Measurements from ENCODE around the gene WHRN. TPM values are rescaled to one million over a fixed set of nuclear protein-coding genes. Genes with fewer than 3 reads are reported as not detected.

The WHRN gene
- total RNA-seq, 4 donors from 2014 or later, result 3.0 to 15.5 (median 6.6) TPM

DNA sequence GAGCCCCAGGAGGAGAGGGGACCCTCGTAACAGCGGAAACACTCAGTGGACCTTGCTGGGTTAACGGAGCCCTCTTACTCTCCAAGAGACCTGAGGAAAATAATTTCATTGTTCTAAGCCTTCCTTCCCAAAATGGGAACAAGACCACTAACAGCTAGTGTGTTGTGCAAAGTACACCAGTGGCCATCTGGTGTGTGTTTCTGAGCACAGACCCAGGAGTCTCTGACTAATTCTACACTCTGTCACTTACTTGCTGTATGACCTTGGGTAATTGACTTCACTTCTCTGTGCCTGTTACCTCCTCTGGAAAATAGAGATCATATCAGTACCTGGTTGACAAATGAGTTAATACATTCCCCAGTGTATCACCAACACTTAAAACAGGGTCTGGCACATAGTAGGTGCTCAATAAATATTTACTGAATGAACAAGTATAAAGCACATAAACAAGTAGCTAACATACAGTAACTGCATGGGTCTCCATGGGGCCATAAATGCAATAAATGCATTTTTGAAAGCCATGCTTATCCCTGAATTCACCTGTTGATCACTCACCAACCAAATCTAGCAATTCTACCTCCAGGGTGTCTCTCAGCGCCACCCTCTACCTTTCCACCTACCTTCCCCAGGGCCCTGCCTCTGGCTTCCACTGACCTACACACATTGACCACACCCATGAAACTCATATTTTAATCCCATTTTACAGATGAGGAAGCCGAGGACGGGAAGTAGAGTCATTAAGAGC lies 72.8 kb downstream of the WHRN start:
- DNase-seq (ENCODE audit: low spot score) (no peak), ATAC-seq (ENCODE audit: low FRiP score) (no peak)
- TF ChIP-seq, protein P1, sequence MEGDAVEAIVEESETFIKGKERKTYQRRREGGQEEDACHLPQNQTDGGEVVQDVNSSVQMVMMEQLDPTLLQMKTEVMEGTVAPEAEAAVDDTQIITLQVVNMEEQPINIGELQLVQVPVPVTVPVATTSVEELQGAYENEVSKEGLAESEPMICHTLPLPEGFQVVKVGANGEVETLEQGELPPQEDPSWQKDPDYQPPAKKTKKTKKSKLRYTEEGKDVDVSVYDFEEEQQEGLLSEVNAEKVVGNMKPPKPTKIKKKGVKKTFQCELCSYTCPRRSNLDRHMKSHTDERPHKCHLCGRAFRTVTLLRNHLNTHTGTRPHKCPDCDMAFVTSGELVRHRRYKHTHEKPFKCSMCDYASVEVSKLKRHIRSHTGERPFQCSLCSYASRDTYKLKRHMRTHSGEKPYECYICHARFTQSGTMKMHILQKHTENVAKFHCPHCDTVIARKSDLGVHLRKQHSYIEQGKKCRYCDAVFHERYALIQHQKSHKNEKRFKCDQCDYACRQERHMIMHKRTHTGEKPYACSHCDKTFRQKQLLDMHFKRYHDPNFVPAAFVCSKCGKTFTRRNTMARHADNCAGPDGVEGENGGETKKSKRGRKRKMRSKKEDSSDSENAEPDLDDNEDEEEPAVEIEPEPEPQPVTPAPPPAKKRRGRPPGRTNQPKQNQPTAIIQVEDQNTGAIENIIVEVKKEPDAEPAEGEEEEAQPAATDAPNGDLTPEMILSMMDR (IDR thresholded peaks at IDR 0.05), result no peak

DNA sequence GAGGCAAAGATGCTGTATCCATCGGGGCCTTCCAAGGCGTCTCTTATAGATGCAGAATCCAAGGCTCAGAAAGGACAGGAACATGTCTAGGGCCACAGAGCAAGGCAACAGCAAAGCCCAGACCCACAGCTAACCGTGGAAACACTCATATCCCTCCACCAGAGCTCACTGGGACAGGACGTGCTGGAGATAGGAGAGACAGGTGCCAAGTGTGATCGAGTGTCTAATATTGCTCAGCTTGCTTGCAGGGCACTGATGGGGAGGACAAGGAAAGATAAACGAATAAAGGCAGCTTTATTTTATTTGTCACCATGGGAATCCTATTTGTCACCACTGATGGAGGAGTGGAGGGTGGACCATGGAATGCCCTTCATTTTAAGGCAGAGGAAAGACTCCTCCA lies 73.5 kb downstream of the WHRN start:
- TF ChIP-seq, protein P1 (IDR thresholded peaks at IDR 0.05), result no peak
- DNase-seq (ENCODE audit: low spot score), result no peak
- no peak for ATAC-seq (ENCODE audit: low FRiP score)

DNA sequence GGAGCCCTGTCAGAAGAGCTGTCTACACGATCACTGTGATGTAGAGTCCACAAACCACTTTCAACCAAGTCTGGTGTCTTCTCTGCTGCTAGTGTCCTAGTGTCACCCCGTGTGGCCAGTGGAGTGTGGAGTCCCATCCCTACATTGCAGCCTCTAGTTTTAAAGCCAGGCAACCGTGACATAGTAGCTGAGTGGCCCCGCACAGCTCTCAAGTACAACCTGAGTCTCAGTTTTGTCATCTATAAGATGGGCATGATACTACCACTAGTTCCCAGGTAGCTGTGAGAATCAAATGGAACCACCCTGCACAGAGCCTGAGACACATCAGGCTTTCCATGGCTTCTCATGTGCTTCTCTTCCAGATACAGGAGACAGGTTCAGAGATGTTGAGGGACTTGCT lies 74.3 kb downstream of the WHRN start:
- ATAC-seq (ENCODE audit: low FRiP score) (no peak), DNase-seq (ENCODE audit: low spot score) (no peak)
- TF ChIP-seq, protein P1 (IDR thresholded peaks at IDR 0.05), result no peak

DNA sequence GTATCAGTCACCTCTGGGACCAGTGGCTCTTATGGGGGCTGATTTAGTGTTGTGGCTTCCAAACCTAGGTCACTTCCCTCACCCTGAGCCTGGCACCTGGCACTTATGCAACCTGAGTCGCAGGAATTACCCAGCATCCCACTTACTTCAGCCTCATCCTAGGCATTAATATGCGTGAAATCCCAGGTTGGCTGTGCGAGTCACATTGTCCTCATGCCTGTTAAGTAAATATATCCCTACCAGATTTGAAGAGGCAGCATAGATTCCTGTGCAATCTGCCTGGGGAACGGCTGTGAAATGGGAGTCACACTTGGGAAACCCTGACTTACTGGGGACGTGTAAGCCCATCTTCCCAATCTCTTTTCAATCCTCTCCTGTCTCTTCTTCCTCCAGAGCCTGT lies 74.8 kb downstream of the WHRN start:
- no peak for DNase-seq (ENCODE audit: low spot score)
- ATAC-seq (ENCODE audit: low FRiP score), result no peak
- TF ChIP-seq, protein P1 (IDR thresholded peaks at IDR 0.05), result no peak

DNA sequence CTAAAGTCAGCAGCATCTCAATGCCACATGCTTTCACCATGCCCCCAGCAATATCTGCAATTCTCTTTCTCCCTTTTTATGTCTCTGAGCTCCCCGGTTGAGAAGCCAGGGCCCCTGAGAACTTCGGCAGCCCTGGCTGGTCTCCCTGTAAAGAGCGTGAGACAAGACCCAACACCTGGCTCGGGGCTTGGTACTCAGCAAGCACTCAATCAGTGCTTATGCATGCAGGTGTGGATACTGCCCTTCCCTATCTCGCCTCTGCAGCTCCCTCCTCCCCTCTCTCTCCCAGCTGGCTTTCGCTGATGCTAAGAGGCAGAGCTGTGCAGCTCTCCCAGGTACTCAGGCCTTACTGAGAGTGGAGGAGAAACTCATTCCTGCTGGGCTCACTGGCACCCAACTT lies 75.8 kb downstream of the WHRN start:
- DNase-seq (ENCODE audit: low spot score), result no peak
- TF ChIP-seq, protein P1 (IDR thresholded peaks at IDR 0.05), result no peak
- no peak for ATAC-seq (ENCODE audit: low FRiP score)

DNA sequence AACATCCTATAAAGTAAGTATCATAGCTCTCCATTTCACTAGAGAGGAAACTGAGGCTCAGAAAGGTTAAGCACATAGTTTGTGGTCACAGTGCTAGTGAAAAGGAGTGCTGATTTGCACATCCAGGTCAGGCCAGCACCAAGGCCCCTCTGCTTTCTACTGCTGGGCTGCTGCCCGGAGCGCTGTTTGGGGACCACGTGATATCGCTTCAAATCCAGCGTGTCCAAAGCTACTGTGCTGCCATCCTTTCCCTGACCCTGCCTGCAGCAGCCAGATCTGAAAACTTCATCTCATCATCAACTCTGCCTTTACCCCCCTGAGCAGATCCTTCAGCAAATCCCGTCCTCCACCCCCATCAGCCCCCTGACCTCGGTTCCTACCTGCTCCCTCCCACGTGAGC lies 76.8 kb downstream of the WHRN start:
- ATAC-seq (ENCODE audit: low FRiP score), result no peak
- TF ChIP-seq, protein P1 (IDR thresholded peaks at IDR 0.05), result no peak

DNA sequence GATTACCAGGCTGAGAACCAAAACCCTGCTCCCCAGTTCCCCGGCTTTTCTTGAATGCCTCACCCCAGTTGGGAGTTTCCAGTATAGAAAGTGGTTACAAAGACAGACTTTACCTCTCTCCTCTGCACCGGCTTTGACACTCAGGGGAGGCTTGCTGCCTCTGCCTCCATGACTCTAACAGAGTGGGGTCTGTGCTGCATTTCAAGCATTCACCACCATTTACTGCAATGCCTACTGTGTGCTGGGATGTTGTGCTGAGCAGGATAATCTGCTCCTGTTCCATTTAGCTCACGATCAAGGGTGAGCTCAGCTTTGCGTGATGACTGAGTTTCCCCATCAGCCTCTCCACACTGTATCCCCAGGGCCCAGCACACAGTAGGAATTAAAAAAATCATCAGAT lies 77.6 kb downstream of the WHRN start:
- TF ChIP-seq, protein P1 (IDR thresholded peaks at IDR 0.05), result no peak
- ATAC-seq (ENCODE audit: low FRiP score) (no peak), DNase-seq (ENCODE audit: low spot score) (no peak)

More for the DNA sequence above, 76.8 kb downstream of the WHRN start:
- no peak for DNase-seq (ENCODE audit: low spot score)
